GM12878 (cell line): ENCODE data around the gene KRTAP13-4. TPM values are rescaled to one million over a fixed set of nuclear protein-coding genes. Genes with fewer than 3 reads are reported as not detected.

Experiments
- ATF3 ChIP-seq: IDR thresholded peaks from 2 replicates; pipeline ENCODE4 v1.6.1; 2011; ENCODE audit warnings: low read depth, mild to moderate bottlenecking, low read length, moderate library complexity, borderline replicate concordance; ENCODE audit errors: extremely low read depth
- CEBPZ ChIP-seq: fragments of 150-350 bp; IDR thresholded peaks from 2 replicates; pipeline ENCODE4 v1.6.1; 2016; ENCODE audit warnings: low read depth, low read length
- ESRRA ChIP-seq: IDR thresholded peaks from 2 replicates; pipeline ENCODE4 v1.6.1; 2012; ENCODE audit warnings: mild to moderate bottlenecking, low read length, improper control_type of control experiment
- GATAD2B ChIP-seq: fragments of 450-650 bp; conservative IDR thresholded peaks from 2 replicates; pipeline ENCODE4 v1.6.1; 2017; ENCODE audit warnings: low read depth, mild to moderate bottlenecking, moderate library complexity
- HDAC6 ChIP-seq: fragments of 200-600 bp; sonication (generic); IDR thresholded peaks from one replicate; pipeline ENCODE4 v1.8.0; 2017; ENCODE audit warnings: antibody characterized with exemption; ENCODE audit not compliant: unreplicated experiment
- LARP7 ChIP-seq: fragments of 450-650 bp; IDR thresholded peaks from 2 replicates; pipeline ENCODE4 v1.6.1; 2017; ENCODE audit warnings: mild to moderate bottlenecking
- NFIC ChIP-seq: IDR thresholded peaks from 2 replicates; pipeline ENCODE4 v1.6.1; 2012; ENCODE audit warnings: low read depth, mild to moderate bottlenecking, inconsistent platforms, low read length, moderate library complexity
- POLR2A ChIP-seq: IDR thresholded peaks from 2 replicates; pipeline ENCODE4 v1.6.1; 2011; ENCODE audit warnings: low read depth, mild to moderate bottlenecking, low read length
- SRF ChIP-seq, 2 experiments: IDR thresholded peaks; 2 replicates each; pipeline ENCODE4 v1.6.1; 2011; ENCODE audit warnings: low read depth in 2 of 2, low read length in 2 of 2, mild to moderate bottlenecking in 1 of 2, moderate library complexity in 1 of 2
- ZBTB40 ChIP-seq: fragments of 450-650 bp; IDR thresholded peaks from 2 replicates; pipeline ENCODE4 v1.6.1; 2016; ENCODE audit warnings: mild to moderate bottlenecking, moderate library complexity, borderline replicate concordance
- ZNF207 ChIP-seq: fragments of 450-650 bp; IDR thresholded peaks from 2 replicates; pipeline ENCODE4 v1.6.1; 2014; ENCODE audit warnings: antibody characterized with exemption, mild to moderate bottlenecking, borderline replicate concordance
- polyA plus RNA-seq, 11 experiments: library from polyadenylated mRNA; depleted of rRNA in 4 of 11; unstranded in 6 of 11; stranded (reverse) in 5 of 11; fragments of >200 nt; fragmentation: Nextera tagmentation in 4 of 11; fragmentation: Illumina TruSeq in 1 of 11; extraction: Ambion mirVana in 4 of 11; extraction: Trizol in 1 of 11; gene quantifications; 1 replicate in 1 of 11; 2 replicates in 10 of 11; pipeline versions ENCODE4 v1.2.1 to v1.2.3, GENCODE V29; 2011 to 2016; ENCODE audit warnings: inconsistent platforms in 2 of 11, missing spikeins in 2 of 11, low read depth in 1 of 11
- total RNA-seq, 4 experiments: library from RNA; depleted of rRNA in 3 of 4; stranded (reverse); fragments of >200 nt in 3 of 4; fragmentation: Illumina TruSeq in 1 of 4; extraction: Trizol in 1 of 4; gene quantifications; 2 replicates each; pipeline versions ENCODE4 v1.2.1 to v1.2.3, GENCODE V29; 2013 to 2021
- TF ChIP-seq, protein P1 (sequence below): fragments of 450-650 bp; IDR thresholded peaks from 2 replicates; pipeline ENCODE4 v1.6.1; 2017; ENCODE audit warnings: mild to moderate bottlenecking, moderate library complexity

KRTAP13-4 gene
- total and polyA plus RNA-seq, 10 of the 15 experiments (the other 5 are each of a cell fraction or from before 2014, with no cell fraction given): not detected

GRCh38 chr21:30425826-30426225 is 4.2 kb upstream of the KRTAP13-4 start, which contains the start of gene KRTAP13-3 (continued):
- TF ChIP-seq, protein P1, sequence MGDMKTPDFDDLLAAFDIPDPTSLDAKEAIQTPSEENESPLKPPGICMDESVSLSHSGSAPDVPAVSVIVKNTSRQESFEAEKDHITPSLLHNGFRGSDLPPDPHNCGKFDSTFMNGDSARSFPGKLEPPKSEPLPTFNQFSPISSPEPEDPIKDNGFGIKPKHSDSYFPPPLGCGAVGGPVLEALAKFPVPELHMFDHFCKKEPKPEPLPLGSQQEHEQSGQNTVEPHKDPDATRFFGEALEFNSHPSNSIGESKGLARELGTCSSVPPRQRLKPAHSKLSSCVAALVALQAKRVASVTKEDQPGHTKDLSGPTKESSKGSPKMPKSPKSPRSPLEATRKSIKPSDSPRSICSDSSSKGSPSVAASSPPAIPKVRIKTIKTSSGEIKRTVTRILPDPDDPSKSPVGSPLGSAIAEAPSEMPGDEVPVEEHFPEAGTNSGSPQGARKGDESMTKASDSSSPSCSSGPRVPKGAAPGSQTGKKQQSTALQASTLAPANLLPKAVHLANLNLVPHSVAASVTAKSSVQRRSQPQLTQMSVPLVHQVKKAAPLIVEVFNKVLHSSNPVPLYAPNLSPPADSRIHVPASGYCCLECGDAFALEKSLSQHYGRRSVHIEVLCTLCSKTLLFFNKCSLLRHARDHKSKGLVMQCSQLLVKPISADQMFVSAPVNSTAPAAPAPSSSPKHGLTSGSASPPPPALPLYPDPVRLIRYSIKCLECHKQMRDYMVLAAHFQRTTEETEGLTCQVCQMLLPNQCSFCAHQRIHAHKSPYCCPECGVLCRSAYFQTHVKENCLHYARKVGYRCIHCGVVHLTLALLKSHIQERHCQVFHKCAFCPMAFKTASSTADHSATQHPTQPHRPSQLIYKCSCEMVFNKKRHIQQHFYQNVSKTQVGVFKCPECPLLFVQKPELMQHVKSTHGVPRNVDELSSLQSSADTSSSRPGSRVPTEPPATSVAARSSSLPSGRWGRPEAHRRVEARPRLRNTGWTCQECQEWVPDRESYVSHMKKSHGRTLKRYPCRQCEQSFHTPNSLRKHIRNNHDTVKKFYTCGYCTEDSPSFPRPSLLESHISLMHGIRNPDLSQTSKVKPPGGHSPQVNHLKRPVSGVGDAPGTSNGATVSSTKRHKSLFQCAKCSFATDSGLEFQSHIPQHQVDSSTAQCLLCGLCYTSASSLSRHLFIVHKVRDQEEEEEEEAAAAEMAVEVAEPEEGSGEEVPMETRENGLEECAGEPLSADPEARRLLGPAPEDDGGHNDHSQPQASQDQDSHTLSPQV: no peak
- no peak for TF ChIP-seq CEBPZ
- TF ChIP-seq SRF (IDR thresholded peaks at IDR 0.05; ENCODE audit: low read depth in 2 of 2, low read length in 2 of 2): no peak
- TF ChIP-seq LARP7: no peak
- TF ChIP-seq GATAD2B: no peak
- TF ChIP-seq POLR2A: no peak
- no peak for TF ChIP-seq HDAC6
- TF ChIP-seq ATF3: no peak
- no peak for TF ChIP-seq ZBTB40
- no peak for TF ChIP-seq ESRRA
- TF ChIP-seq ZNF207: no peak
- no peak for TF ChIP-seq NFIC
